Stimulated activated CD4-positive, alpha-beta T cell treated with anti-CD3 and anti-CD28 coated beads, Interleukin-4, amount 100 ng/mL, for 4 hours (primary cell): ENCODE data around the gene CNTNAP2.

Experiments used
- DNase-seq, 2 experiments: peaks; one replicate each; pipeline ENCODE4 v3.0.0-alpha.2; 2020

CNTNAP2 gene

DNA sequence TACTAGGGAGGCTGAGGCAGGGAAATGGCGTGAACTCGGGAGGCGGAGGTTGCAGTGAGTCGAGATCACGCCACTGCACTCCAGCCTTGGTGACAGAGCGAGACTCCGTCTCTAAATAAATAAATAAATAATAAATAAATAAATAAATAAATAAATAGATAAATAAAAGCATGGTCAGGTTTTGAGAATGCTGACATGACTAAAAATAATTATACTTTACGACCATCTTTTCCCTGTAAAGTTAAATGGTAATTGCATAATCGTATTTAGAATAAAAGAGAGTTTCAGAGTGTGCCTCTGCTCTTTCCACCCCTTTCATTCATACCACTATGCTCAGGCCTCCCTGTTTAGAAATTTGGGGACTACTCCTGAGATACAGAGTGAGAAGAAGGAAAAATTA is 326.5 kb downstream of the CNTNAP2 start:
- DNase-seq = no peak

DNA sequence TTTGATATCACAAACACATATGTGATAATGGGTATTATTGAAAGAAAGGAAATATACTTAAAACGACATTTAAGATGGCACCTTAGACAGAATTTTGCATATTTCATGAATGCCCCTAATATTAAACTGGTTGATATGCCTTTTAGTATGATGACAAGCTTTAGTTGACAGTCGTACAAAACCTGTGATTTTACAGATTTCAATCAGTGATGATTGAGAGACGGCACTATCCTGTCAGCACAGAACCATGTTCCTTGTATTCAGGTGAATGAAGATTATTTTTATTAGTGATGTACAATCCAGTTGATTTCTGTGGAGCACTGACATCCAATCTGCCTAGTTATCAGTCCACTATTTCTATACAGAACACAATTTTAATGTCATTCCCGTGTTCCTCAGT is 333.0 kb downstream of the CNTNAP2 start:
- no peak for DNase-seq

DNA sequence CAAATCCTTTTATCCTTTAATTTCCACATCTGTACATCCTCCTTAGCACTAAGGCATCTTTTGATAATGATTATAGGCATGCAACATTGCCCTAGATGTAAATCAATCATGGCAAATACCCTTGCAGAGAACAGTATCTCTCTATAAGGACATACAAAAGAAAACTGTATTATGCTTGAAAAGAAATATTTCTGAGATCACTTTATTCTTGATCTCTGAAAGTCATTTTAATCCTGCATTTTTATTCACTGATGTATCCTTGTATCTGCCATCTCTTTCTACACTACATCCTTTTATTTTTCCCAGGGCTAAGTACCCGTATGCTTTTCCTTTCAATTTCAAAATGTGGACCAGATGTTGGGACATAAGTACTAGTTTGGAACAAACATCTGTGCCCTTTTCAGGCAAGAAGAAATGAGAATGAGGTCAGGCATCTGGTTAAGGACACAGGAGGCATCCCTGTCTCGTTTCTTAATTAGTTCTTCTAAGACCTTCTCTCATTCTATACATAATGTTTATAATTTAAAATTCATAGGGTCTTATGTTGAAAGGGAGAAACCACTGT is 338.6 kb downstream of the CNTNAP2 start:
- no peak for DNase-seq

DNA sequence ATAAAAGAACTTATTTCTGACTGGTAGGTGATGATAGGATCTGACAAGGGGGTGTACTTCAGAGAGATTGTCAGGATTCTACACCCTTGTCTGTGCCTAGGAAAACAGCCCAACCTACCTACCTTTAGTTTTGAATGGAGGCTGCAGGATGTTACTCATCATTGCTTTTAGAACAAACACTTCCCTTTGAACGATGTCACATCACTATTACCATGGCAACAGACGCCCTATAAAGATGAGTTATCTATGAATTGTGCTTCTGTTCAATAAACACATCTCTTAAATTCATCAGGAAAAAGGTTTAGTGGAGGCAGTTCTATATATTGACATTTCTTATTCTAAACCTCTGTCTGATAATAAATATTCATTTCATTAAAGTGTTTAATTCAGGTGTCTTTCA is 362.4 kb downstream of the CNTNAP2 start:
- DNase-seq = no peak

DNA sequence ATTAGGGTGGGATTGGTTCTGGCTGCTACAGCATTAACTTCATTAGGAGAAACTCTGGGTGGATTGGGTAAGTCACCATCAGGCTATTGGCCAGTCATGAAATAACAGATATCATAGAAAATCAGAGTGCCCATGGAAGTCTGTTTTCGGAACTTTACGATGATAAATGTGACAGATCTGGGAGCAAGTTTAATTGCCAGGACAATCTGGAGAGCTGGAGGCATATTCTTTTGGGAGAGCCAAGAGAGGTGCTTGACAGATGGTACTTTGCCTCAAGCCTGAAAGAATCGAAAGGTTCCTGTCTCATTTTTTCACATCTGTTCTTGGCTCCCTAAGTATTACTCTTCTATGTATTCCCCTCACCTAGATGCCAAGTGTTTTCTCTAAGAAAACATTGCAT is 369.9 kb downstream of the CNTNAP2 start:
- DNase-seq = no peak

DNA sequence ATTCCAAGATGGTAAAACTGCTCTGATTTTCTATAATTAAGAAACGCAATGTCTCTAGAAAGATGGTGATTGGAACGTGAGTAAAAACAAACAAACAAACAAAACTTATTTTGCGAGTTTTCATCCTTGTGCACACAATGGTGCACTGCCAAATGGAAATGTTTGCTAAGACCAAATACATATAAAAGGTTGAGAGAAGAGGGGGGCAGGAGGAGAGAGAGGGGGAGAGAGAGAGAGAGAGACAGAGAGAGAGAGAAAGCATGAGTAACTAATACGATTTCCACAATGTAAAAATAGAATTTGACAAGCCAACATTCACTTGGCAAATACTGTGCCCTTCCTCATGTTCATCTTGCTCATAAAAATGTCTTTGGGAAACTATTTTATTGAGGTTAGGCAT is 375.4 kb downstream of the CNTNAP2 start:
- no peak for DNase-seq

DNA sequence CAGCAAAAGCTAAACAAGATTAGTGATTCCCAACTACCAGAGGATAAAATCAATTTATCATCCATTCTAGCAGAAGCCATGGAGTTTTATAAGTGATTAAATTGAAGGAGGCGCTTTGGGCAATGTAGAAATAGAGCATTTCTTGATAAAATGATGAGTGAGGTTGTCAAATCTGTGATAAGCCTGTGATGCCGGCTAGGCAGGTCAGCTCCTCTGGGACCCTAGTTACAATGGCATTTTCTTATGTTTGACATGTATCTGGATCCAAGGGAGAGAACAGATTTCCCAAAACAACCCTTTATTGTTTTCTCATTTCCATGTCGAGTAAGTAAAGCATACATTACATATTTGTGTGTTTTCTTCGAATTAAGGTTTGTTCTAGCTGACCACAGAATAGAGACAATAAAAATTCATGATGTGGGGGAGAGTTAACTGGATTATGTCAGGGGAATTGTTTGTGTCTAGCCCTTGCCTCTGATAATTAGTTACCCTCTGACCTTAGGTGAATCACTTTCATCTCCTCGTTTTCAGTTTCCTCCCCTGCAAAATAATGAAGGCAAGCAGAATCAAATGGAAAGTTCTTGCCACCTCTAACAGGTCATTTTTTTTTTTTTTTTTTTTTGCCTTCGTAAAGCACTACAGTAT is 378.5 kb downstream of the CNTNAP2 start:
- no peak for DNase-seq

DNA sequence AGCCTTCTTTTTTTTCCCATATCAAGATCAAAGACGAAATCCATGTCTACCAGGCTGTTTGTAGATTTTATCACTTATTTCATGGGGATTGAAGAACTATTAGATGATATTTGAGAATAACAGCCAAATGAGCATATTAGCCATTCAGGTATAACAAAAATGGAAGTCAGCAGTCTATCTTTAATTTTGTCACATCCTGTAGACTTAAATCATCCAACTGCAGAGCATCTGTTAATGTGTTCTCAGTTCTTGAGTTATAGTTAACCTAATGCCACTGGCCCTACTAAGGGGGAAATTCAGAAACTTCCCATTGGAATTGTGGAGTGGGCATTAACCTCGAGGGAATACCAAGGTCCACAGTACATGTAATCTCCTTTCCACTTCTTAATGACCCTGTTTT is 380.1 kb downstream of the CNTNAP2 start:
- no peak for DNase-seq

DNA sequence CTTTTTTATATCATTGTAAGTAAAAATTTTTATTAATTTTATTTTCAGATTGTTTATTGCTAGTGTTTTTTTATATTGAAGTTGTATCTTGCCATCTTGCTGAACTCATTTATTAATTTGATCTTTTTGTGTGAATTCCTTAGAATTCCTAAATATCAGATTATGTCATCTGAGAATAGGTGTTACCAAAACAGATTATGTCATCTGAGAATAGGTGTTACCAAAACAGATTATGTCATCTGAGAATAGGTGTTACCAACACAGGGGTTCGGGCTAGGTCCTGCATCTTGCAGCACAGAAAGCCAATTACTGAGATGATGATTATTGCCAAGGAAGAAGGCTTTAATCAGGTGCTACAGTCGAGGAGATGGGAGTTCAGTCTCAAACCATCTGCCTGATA is 383.4 kb downstream of the CNTNAP2 start:
- no peak for DNase-seq

DNA sequence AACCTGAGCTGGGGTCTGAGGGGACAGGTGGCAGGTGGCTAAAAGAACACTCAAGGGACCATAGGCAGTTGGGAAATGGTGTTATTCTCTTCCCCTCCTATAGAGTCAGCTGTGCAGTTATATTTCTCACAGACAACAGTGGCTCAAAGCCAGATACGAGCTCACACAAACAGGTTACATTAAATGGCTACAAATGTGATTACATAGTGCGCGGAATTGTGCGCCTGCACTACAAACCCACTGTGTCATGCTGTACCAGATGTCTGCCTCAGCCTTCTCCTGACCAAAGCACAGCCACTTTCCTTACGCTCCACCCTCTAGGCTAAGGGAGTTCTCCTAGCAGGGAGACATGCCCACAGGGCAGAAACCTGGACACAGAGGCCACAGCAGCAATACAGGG is 387.2 kb downstream of the CNTNAP2 start:
- DNase-seq = no peak

DNA sequence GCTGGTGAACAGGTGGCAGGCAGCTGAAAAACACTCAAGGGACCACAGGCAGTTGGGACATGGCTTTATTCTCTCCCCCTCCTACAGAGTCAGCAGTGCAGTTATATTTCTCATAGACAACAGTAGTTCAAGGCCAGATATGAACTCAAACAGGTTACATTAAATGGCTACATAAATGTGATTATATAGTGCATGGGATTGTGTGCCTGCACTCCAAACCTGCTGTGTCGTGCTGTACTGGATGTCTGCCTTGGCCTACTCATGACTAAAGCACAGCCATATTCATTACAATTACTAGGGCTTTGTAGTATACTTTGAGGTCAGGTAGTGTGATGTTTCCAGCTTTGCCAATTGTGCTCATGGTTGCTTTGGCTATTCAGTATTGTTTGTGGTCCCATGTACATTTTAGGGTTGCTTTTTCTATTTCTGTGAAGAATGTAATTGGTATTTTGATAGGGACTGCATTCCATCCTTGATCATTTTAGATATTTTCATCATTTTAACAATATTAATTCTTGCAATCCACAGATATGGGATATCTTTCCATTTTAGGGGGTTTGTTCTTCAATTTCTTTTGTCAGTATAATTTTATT is 393.6 kb downstream of the CNTNAP2 start:
- DNase-seq = no peak

DNA sequence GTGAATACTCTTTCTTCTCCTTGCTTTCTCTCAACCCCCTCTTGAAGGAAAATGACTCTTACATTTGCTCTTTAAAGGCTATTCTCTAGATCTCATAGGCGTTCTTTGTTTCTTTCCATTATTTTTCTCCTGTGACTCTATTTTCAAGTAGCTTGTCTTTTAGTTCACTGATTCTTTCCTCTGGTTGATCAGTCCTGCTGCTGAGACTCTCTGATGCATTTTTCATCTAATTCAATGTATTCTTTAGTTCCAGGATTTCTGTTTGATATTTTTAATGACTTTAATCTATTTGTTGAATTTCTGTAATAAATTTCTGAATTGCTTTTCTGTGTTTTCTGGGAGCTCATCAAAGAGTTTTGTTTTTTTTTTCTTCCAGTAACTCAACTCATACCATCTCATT is 397.7 kb downstream of the CNTNAP2 start:
- DNase-seq = no peak

DNA sequence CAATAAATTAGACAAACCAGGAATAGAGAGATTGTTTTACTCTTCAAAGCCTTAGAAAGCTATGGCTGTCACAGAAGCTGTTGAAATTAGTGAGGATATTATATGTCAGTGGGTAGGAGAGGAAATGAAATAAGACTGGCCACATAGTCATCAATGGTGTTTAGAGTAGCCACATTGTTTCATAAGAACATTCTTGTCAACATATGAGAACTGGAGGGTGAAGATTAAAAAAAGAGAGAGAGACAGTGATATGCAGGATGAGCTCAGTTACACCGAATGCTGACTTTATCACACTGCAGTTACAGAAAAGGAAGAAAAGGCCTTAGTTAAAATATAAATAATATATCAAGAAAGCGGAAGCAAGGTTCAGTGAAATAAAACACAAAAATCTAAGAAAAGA is 412.0 kb downstream of the CNTNAP2 start:
- DNase-seq = no peak

DNA sequence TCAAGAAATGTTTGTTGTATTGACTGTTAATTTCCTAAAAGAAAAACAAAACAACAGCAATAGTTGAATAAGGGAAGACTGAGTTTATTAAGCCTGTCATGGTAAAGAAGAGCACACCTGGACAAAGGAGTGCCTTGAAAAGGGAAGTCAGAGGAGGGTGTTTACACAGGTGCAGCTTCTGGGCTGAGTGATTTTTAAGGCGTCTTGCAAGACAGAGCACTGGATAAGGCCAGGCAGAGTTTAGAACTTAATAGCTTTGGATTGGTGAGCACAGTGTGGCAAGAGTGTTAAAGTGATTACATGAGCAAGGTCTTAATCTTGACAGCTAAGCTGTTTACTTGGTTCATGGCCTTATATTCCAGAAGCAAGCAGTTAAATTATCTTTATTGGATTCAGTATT is 423.2 kb downstream of the CNTNAP2 start:
- DNase-seq = no peak

DNA sequence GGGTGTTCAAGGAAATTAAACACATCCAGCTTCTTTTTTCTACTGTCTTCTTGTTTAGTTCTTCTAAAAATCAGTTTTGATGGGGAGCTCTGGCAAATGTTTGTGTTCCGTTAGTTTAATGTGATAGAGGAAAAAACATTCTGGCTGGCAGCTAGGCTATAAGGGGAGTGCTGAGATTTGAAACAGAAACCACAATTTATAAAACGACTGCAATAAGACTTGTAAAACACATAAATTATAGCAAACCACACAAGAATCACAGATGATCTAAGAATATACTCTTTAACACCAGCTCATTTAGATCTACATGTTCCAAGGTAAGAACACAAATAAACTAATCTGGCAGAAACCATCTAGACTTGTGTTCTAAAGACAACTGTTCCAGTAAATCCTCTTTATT is 425.5 kb downstream of the CNTNAP2 start:
- DNase-seq = no peak

DNA sequence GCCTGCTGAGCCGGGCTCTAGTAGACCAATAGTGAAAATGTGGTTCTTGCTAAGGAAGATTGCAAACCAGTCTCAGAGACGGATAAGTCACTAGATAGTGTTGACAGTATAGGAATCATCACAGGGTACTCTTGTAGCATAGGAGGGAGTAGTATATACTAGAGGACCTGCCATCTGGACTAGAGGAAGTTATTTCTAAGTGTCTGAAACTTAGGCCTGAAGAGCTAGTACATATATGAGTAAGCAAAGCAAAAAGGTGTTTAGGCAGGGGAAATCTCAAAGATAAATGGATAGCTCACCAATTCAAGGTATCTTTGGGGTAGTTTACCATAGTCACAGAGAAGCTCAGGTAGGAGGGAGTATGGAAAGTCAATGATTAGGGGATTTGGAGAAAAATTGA is 428.1 kb downstream of the CNTNAP2 start:
- DNase-seq = no peak

DNA sequence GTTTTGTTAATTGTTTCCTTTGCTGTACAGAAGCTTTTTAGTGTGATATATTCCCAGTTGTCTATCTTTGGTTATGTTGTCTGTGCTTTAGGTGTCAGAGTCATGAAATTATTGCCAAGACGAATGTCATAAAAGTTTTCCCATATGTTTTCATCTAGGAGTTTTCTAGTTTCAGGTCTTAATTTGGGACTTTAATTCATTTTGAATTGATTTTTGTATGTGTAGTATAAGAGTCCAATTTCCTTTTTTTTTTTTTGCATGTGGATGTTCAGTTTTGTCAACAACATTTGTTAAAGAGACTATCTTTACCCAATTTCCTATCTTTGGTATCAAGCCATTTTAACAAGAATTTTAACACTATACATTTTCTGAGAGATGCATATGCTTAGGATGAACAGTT is 432.2 kb downstream of the CNTNAP2 start:
- no peak for DNase-seq

DNA sequence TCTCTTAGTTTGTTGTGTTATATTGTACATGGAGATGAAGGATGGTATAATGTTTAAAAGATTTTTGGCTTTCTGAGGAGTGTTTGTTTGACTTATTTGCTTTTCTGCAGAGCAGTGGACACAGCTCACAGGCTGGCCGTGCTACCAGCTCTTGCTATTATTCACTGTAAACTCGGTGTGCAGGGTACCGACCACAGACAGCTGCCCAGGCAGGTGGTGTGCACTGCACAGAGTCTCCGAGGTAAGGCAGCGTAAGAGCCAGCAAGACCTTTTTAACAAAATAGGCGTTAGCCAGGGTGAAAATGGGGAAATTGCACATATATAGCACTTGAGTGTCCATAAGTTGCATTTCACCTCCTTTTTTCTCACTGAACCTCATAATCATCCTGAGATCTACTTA is 438.0 kb downstream of the CNTNAP2 start:
- DNase-seq = no peak

DNA sequence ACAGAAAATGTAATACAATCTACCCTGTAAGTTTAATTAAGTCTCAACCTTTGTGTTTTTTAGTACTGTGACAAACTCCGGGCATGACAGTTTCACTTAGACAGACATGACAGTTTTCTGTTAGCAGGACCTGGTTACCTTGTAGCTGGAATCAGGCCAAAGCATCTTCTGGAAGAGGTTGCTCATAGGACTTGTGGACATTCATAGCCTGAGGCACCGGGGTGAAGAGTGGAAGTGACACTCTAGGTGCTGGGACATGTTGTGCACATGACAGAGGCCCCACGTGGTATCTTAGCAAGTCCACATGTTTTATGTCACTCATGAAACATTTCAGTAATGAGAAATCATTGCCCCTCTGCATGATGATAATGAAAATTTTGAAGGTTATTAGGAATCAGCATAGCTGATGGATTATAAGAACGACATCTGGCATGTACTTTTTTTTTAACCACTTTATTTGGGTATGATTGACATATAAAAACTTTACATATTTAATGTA is 441.4 kb downstream of the CNTNAP2 start:
- DNase-seq = no peak

DNA sequence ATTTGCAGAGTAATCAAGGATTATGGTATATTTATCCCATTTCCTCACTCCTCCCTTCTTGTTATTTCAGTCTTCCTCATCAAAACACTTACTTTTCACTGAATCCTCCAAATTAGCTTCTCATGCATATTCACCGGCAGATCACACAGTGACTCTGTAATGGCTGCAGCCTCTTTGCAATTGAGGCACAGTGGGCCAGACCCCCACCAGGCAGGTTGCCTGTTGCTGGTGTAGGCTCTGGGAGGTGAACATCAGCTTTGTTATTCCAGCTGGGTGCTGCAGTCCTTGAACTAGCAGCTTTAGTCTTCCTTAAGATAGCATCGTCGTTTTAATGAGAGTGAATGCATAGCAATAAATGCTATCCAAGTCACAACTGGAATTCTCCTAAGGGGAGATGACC is 449.3 kb downstream of the CNTNAP2 start:
- DNase-seq = no peak

DNA sequence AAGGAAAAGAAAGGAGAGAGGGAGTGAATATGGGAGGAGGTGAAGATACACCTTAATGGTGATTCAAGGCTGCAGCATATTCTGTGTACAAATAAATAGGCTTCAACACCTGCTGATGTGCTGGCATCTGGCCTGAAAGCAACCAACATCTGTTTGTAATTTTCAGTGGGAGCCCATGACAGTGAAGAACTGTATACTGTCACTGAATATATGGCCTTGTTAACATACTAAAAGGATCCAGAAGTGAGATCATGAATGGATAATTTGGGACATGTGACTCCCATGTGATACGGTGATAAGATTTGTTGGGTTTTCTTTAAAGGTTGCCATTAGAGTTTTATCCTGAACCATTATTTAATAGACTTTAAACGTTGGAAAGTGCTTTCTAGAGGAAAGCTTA is 459.3 kb downstream of the CNTNAP2 start:
- no peak for DNase-seq

DNA sequence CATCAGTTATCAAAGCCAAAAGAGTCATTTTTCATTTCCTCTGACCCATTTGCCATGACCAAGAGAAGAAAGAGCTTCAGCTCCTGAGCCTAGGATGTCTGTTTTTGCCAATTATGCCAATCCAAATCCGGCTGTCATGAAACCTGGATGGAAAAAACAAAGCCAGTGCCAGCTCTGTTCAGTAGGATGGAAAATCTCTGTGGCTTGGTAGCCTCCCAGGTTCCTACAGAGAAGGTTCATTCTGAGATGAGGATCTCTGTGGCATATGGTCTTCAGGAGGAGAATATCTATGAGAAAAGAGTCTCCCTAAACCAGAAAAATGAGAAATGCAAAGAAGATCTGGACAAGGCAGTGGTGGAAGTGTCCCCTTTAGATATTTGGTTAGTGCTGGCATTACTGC is 475.4 kb downstream of the CNTNAP2 start:
- DNase-seq = no peak

DNA sequence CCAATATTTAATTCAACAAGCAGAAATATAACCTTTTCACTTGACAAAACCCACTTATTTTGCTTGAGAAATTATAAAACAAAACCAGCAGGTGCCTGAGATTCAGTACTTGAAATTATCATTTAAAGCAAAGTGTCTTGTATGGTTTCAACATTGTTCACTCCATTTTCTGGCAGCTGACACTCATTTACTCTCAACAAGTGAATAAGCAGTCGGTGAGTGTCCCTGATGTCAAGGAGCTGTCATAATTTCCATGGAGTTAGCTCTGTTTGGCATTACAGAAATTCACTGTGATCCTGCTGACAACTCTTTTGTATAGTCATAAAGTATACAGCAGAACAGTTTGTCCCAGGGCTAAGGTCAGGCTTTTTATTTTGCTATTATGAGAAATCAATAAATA is 490.0 kb downstream of the CNTNAP2 start:
- DNase-seq = no peak

DNA sequence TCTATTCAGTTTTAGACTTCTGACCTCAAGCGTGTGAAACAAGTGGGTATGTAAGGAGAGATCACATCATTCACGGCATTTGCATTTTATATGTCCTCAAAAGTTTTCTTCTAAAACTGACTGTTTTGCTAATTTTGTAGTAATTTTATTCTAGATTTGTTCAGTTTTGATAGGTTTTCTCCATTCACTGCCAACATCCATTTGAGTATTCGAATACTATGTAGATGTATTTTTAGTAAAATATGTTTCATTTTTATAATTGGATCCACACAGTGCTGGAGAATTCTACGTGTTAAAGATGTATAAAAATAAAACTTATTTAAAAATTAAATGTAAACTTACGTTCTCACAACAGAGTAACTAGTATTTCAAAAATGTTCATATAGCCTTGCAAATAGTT is 503.0 kb downstream of the CNTNAP2 start:
- DNase-seq = no peak

DNA sequence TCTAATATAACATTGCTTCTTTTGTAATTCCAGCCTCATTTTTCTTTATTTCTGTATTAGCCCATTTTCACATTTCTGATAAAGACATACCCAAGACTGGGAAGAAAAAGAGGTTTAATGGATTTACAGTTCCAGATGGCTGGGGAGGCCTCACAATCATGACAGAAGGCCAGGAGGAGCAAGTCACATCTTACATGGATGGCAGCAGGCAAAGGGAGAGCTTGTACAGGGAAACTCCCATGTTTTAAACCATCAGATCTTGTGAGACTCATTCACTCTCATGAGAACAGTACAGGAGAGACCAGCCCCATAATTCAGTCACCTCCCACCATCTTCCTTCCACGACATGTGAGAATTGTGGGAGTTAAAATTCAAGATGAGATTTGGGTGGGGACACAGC is 510.3 kb downstream of the CNTNAP2 start:
- no peak for DNase-seq
